GM13977 (cell line): Measurements from ENCODE around the gene HNRNPL.
"Not testable (repeated sequence)": the region's sequence is repeated elsewhere in the genome, so short reads cannot be mapped to it uniquely, and the experiment has no call there.

ENCODE experiments used
- DNase-seq: peaks from one replicate; pipeline ENCODE4 v3.0.0; 2012; ENCODE audit warnings: low spot score
- CTCF ChIP-seq: IDR thresholded peaks from 2 replicates; pipeline ENCODE4 v1.5.1; 2012; ENCODE audit warnings: mild to moderate bottlenecking, control low read depth; ENCODE audit not compliant: insufficient read depth; ENCODE audit errors: extremely low read depth, missing control alignments
- in situ Hi-C: fragments of 300-500 bp; cut with MboI; formaldehyde crosslinking; loops from one replicate; pipeline ENCODE4 v1.12.0; 2022; ENCODE audit warnings: low sequenced_read_pairs, low pct_unique_long_range_greater_than_20kb, mixed read lengths, inconsistent platforms; ENCODE audit not compliant: unreplicated experiment

HNRNPL gene

GRCh38 chr19:38826856-38827551 is 22.8 kb downstream of the HNRNPL start:
- no peak for TF ChIP-seq CTCF
- in situ Hi-C loops = no loop called here
- no peak for DNase-seq

GRCh38 chr19:38825936-38826335 is 23.9 kb downstream of the HNRNPL start:
- DNase-seq, in situ Hi-C loops: not testable (repeated sequence)

- DNase-seq, in situ Hi-C loops: not testable (repeated sequence)
These were observed 28.5 kb downstream of the HNRNPL start for GRCh38 chr19:38821230-38821825.

GRCh38 chr19:38819231-38819920 is 30.4 kb downstream of the HNRNPL start:
- DNase-seq = no peak
- in situ Hi-C loops = no loop called here
- TF ChIP-seq CTCF = no peak

- DNase-seq = no peak
- TF ChIP-seq CTCF = no peak
- in situ Hi-C loops = no loop called here
These were observed 32.7 kb downstream of the HNRNPL start for GRCh38 chr19:38817081-38817480.

GRCh38 chr19:38816131-38816750 is 33.5 kb downstream of the HNRNPL start:
- in situ Hi-C loops = no loop called here
- DNase-seq = no peak
- TF ChIP-seq CTCF = no peak

- no peak for DNase-seq
- TF ChIP-seq CTCF = no peak
- in situ Hi-C loops = no loop called here
These were observed 34.5 kb downstream of the HNRNPL start for GRCh38 chr19:38815059-38816001.

- DNase-seq, in situ Hi-C loops: not testable (repeated sequence)
These were observed 35.9 kb downstream of the HNRNPL start for GRCh38 chr19:38813932-38814331.
